ENCODE measurements around the gene KCND2.

- TF ChIP-seq CTCF (IDR thresholded peaks at IDR 0.05; ENCODE audit: borderline replicate concordance, extremely low read depth, low read length, poor library complexity, severe bottlenecking): no peak
- no peak for TF ChIP-seq EZH2 (IDR thresholded peaks at IDR 0.05; ENCODE audit: borderline replicate concordance, low read depth, low read length, severe bottlenecking)
These were observed 402.1 kb downstream of the KCND2 start for GRCh38 chr7:120675076-120675475.

Measured in DND-41 (cell line).